T-helper 17 cell (primary cell): ENCODE data around the gene SPP1. TPM values are rescaled to one million over a fixed set of nuclear protein-coding genes. Genes with fewer than 3 reads are reported as not detected.
"Not testable (repeated sequence)": the region's sequence is repeated elsewhere in the genome, so short reads cannot be mapped to it uniquely, and the experiment has no call there.

Experiments used
- ATAC-seq: fragments of 150-1000 bp; cut with Tn5 transposase; 2 replicates; pipeline ENCODE4 v1.10.0; 2021; ENCODE audit warnings: mild to moderate bottlenecking, moderate library complexity
- DNase-seq, 3 donors: peaks; one replicate each; pipeline versions ENCODE4 v3.0.0 to v3.0.0-alpha.2; 2020 to 2021
- H3K9me3 ChIP-seq: one replicate; pipeline ENCODE4 v1.7.0; 2013; ENCODE audit warnings: low read length, mild to moderate bottlenecking; ENCODE audit not compliant: control insufficient read depth, poor library complexity, severe bottlenecking
- H3K27ac Mint-ChIP-seq: one replicate; pipeline ENCODE4 v1.8.0; 2022; ENCODE audit warnings: mild to moderate bottlenecking, moderate library complexity, mixed read lengths
- H3K27me3 Mint-ChIP-seq: one replicate; pipeline ENCODE4 v1.8.0; 2022; ENCODE audit warnings: mixed read lengths
- H3K36me3 Mint-ChIP-seq: one replicate; pipeline ENCODE4 v1.8.0; 2022; ENCODE audit warnings: low read depth, mixed read lengths
- H3K4me1 Mint-ChIP-seq: one replicate; pipeline ENCODE4 v1.8.0; 2022; ENCODE audit warnings: mild to moderate bottlenecking, mixed read lengths
- H3K4me3 Mint-ChIP-seq: one replicate; pipeline ENCODE4 v1.8.0; 2022; ENCODE audit warnings: mild to moderate bottlenecking, moderate library complexity, mixed read lengths
- total RNA-seq, 4 donors: library from RNA in 2 of 4; stranded (reverse) in 2 of 4; gene quantifications; one replicate each; pipeline ENCODE4 v1.2.3 and lab custom pipeline; 2022 to 2026

The SPP1 gene
- total RNA-seq (not detected), total RNA-seq (lab: John Stamatoyannopoulos, UW) (0 to 0.12 reads per million in 2 donors)

DNA sequence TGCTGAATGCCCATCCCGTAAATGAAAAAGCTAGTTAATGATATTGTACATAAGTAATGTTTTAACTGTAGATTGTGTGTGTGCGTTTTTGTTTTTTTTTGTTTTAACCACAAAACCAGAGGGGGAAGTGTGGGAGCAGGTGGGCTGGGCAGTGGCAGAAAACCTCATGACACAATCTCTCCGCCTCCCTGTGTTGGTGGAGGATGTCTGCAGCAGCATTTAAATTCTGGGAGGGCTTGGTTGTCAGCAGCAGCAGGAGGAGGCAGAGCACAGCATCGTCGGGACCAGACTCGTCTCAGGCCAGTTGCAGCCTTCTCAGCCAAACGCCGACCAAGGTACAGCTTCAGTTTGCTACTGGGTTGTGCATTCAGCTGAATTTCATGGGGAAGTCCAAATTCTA, at the start of gene SPP1:
SPP1 (plus strand) TSS at position 249 of the 400 bp plus-strand sequence. CDS start 1,182 bp downstream, outside the sequence.
- H3K27ac Mint-ChIP-seq, result no peak within 1 kb of the TSS
- H3K27me3 Mint-ChIP-seq, result peaks cover 58% of the 10 kb centered on the region
- no peaks in the 10 kb centered on the region for H3K9me3 ChIP-seq
- DNase-seq (no peak), ATAC-seq (peak; percentile 50)
- H3K36me3 Mint-ChIP-seq, result no peaks in the 10 kb centered on the region
- peaks cover 4% of the 10 kb centered on the region for H3K4me1 Mint-ChIP-seq
- H3K4me3 Mint-ChIP-seq, result no peak within 1 kb of the TSS

DNA sequence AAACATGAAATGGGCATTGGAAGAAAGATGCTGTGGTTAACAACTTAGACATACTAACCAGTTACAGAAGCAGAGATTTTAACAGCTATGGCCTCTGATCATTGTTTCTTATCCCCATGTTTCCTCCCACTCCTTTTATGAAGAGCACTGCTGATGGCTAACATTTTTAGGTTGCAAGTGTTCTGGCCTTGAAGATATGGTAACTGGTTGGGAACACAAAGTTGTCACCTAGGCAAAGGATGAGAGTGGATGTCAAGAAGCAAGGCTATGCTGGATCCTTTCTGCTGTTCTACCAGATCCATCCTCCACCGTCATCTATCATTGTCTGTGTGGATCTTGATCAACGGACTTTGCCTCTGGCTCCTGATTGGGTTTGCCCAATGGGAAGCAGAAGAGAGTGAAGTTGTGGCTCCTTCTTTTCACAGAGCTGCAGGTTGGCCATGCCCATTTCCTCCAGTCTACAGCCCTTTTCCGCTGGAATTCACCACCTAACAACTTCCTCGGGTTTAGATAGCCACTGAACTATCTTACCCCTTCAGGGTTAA, 48.9 kb upstream of the SPP1 start:
- ATAC-seq (no peak), DNase-seq (no peak)
- peaks cover 6% of the 10 kb centered on the region for H3K36me3 Mint-ChIP-seq
- no peaks in the 10 kb centered on the region for H3K9me3 ChIP-seq
- H3K27me3 Mint-ChIP-seq, result peaks cover 25% of the 10 kb centered on the region
- no peaks in the 10 kb centered on the region for H3K4me1 Mint-ChIP-seq
- H3K4me3 Mint-ChIP-seq, result no peak overlapping the region
- H3K27ac Mint-ChIP-seq, result no peak overlapping the region

DNA sequence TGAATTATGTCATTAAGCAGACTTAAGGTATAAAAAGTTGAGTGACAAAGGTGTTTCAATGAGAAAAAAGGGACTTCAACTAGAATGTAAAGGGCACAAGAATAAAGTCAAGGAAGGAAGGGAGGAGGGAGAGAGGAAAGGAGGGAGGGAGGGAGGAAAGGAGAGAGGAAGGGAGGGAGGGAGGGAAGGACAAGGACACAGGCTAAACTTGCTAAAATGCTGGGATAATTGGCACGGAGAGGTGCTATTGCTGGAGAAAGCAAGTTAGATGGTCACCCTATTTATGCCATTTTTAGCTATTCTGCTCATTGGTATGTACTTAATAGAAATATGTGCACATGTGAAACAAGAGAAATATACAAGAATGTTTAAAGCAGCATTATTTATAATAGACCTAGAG, 44.9 kb upstream of the SPP1 start:
- DNase-seq, result no peak
- Mint-ChIP-seq H3K4me1 (no peaks in the 10 kb centered on the region), H3K27me3 (peaks cover 18% of the 10 kb centered on the region), H3K4me3 (no peak overlapping the region), H3K36me3 (no peaks in the 10 kb centered on the region), H3K27ac (no peak overlapping the region)
- no peaks in the 10 kb centered on the region for H3K9me3 ChIP-seq
- no peak for ATAC-seq

DNA sequence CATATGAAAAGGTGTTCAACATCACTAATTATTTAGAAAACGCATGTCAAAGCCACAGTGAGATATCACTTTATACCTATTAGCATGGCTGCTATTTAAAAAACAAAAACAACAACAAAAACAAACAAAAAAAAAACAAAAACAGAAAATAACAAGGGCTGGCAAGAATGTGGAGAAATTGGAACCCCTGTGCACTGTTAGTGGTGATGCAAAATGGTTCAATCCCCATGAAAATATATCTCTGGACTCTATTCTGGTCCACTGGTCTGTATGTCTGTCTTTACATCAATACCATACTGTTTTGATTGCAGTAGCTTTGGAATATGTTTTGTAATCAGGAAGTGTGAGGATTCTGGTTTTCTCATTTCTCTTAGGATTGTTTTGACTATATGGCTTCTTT, 43.6 kb upstream of the SPP1 start:
- ATAC-seq, result no peak
- Mint-ChIP-seq H3K4me1 (no peaks in the 10 kb centered on the region), H3K27ac (no peak overlapping the region)

DNA sequence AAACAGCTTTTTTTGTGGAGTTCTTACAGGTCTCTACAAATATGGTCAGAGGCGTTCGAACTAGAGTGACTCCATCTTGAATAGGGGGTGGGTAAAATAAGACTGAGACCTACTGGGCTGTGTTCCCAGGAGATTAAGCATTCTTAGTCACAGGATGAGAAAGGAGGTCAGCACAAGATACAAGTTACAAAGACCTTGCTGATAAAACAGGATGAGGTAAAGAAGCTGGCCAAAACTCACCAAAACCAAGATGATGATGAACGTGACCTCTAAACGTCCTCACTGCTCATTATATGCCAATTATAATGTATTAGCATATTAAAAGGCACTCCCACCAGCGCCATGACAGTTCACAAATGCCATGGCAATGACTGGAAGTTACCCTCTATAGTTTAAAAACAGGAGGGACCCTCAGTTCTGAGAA, 42.8 kb upstream of the SPP1 start:
- Mint-ChIP-seq H3K36me3 (peaks cover 4% of the 10 kb centered on the region), H3K27ac (no peak overlapping the region), H3K4me1 (no peaks in the 10 kb centered on the region), H3K27me3 (peaks cover 17% of the 10 kb centered on the region), H3K4me3 (no peak overlapping the region)
- no peaks in the 10 kb centered on the region for H3K9me3 ChIP-seq
- ATAC-seq (no peak), DNase-seq (no peak)

More for the DNA sequence above, 43.6 kb upstream of the SPP1 start:
- DNase-seq, result no peak
- Mint-ChIP-seq H3K27me3 (peaks cover 23% of the 10 kb centered on the region), H3K4me3 (no peak overlapping the region), H3K36me3 (peaks cover 4% of the 10 kb centered on the region)
- H3K9me3 ChIP-seq, result no peaks in the 10 kb centered on the region

DNA sequence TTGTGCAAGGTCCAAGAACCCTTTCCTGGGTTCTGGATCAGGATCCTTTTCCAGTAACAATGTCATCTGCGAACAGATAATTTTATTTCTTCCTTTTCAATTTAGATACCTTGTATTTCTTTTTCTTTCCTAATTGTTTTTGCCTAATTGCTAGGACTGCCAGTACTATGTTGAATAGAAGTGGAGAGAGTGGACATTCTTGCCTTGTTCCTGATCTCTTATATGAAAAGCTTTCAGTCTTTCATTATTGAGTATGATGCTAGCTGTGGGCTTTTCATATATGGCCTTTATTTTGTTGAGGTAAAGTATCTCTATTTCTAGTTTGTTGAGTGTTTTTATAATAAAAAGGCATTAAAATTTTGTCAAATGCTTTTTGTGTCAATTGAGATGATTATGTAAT, 42.2 kb upstream of the SPP1 start:
- H3K9me3 ChIP-seq, result no peaks in the 10 kb centered on the region
- Mint-ChIP-seq H3K4me3 (no peak overlapping the region), H3K4me1 (no peaks in the 10 kb centered on the region), H3K27me3 (peaks cover 16% of the 10 kb centered on the region), H3K27ac (no peak overlapping the region), H3K36me3 (peaks cover 4% of the 10 kb centered on the region)
- no peak for ATAC-seq
- DNase-seq, result no peak

DNA sequence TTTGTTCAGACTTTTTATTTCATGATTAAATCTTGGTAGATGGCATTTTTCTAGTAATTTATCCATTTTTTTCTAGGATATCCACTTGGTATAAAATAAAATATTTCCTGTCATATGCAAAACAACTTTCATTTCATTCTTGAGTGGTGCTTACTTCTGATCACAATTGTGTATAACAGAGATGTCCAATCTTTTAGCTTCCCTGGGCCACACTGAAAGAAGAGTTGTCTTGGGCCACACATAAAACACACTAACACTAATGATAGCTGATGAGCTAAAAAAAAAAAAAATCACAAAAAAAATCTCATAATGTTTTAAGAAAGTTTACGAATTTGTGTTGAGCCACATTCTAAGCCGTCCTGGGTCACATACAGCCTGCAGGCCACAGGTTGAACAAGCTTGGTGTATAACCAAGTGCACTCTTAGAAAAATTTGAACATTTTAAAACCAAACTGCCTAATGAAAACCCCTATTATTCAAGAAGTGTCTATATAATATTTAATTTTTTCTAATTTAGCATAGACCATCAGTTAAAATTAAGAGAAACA, 41.3 kb upstream of the SPP1 start:
- peaks cover 4% of the 10 kb centered on the region for H3K36me3 Mint-ChIP-seq
- ATAC-seq, result no peak

DNA sequence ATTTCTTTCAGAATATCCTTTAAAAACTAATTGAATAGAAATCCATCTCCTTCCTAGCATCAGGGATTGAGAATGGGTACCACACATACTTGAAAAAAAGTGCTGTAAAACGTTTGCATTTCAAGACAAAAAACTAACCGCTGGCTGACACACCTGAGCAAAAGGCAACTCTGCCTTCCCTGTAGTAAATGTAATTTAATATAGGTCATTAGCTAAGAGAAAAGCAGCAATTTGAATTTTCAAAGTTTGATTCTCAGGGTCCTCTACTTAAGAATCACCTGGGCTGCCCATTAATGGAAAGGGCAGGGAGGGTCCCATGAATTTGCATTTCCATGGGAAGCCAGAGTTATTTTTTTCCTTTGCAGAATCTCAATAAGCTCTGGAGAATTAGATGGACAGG, 40.5 kb upstream of the SPP1 start:
- Mint-ChIP-seq H3K4me1 (no peaks in the 10 kb centered on the region), H3K36me3 (peaks cover 4% of the 10 kb centered on the region), H3K27me3 (peaks cover 15% of the 10 kb centered on the region), H3K27ac (no peak overlapping the region), H3K4me3 (no peak overlapping the region)
- no peaks in the 10 kb centered on the region for H3K9me3 ChIP-seq
- no peak for ATAC-seq
- DNase-seq, result no peak

More for the DNA sequence above, 41.3 kb upstream of the SPP1 start:
- no peak overlapping the region for H3K27ac Mint-ChIP-seq
- no peak overlapping the region for H3K4me3 Mint-ChIP-seq
- H3K27me3 Mint-ChIP-seq, result peaks cover 11% of the 10 kb centered on the region
- H3K9me3 ChIP-seq, result no peaks in the 10 kb centered on the region
- no peaks in the 10 kb centered on the region for H3K4me1 Mint-ChIP-seq
- no peak for DNase-seq

DNA sequence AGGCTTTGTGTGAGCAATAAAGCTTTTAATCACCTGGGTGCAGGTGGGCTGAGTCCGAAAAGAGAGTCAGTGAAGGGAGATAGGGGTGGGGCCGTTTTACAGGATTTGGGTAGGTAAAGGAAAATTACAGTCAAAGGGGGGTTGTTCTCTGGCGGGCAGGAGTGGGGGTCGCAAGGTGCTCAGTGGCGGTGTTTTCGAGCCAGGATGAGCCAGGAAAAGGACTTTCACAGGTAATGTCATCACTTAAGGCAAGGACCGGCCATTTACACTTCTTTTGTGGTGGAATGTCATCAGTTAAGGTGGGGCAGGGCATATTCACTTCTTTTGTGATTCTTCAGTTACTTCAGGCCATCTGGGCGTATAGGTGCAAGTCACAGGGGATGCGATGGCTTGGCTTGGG, 39.6 kb upstream of the SPP1 start:
- not testable (repeated sequence) for H3K36me3 Mint-ChIP-seq, H3K4me1 Mint-ChIP-seq, ATAC-seq, H3K9me3 ChIP-seq, H3K4me3 Mint-ChIP-seq, H3K27ac Mint-ChIP-seq, DNase-seq
- peaks cover 15% of the 10 kb centered on the region for H3K27me3 Mint-ChIP-seq

DNA sequence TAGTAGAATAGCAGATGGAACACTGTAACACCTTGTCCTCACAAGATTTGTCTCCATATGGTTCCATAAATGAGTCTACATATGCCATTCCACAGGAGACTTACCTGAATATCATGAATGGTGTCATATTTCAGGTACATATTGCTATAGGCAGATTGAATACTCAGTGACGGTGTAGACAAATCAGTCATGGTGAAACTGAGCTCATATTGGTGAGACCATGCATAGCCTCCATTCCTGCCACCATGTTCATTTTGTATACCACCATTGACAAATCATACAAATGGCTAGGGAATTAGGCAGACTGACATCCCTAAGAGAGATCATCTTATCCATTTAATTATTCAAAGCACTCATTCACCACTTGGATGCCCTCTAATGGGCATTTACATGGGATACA, 38.0 kb upstream of the SPP1 start:
- Mint-ChIP-seq H3K4me1 (no peaks in the 10 kb centered on the region), H3K4me3 (no peak overlapping the region), H3K36me3 (peaks cover 4% of the 10 kb centered on the region), H3K27ac (no peak overlapping the region), H3K27me3 (peaks cover 28% of the 10 kb centered on the region)
- ATAC-seq (no peak), DNase-seq (no peak)
- no peaks in the 10 kb centered on the region for H3K9me3 ChIP-seq

DNA sequence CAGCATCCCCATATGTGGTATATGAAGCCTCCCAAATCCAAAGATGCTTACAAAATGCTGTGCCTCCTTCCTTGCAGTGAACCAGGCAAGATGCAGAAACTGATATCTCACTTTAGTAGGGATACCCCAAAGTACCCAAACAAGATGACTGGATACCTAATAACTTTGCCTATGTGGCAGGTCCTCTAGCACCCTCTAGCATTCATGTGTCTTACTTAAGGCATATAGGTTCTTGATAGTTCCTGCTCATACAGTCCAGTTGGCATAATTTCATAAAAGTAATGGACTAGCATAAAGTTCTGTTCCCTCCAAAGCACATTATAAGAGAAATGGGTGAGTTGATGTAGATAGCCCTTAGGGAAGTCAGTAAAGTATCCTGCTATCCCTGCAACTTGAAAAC, 36.8 kb upstream of the SPP1 start:
- ATAC-seq, result no peak
- peaks cover 4% of the 10 kb centered on the region for H3K36me3 Mint-ChIP-seq
- no peak overlapping the region for H3K4me3 Mint-ChIP-seq
- H3K9me3 ChIP-seq, result no peaks in the 10 kb centered on the region
- DNase-seq, result no peak
- H3K27me3 Mint-ChIP-seq, result peaks cover 34% of the 10 kb centered on the region
- H3K27ac Mint-ChIP-seq, result no peak overlapping the region
- no peaks in the 10 kb centered on the region for H3K4me1 Mint-ChIP-seq

DNA sequence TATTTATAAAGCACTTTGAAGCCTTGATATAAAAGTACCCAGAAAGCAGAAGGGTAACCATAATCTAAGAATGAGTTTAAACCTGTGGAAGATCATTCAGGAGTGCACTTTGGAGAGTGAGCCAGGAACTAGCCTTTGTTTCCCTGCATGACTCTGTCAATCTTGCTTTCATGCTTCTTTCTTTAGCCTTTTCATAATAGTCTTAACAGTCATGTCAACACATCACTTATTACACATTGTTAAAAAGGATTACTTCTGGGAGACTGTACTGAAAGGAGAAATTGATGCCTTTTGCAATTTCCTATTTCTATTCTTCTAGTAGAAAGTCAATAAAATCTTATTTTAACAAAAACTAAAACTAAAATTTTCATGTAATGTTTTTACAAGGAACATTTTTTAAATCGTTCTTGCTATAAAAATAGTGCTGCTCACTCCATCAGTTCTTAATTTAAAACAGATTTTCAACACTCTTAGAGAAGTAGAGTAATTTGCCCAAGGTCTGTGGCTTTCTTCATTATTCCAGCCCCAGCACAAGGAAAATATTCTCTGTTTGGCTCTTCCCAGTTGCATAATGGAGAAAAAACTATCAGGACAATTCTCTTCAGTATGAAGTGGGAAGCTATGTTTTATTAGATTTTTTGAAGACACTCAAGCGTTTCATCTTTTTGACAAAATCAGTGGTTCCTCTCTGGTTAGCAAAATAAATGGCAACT, 35.4 kb upstream of the SPP1 start:
- Mint-ChIP-seq H3K27ac (no peak overlapping the region), H3K27me3 (peaks cover 38% of the 10 kb centered on the region)

DNA sequence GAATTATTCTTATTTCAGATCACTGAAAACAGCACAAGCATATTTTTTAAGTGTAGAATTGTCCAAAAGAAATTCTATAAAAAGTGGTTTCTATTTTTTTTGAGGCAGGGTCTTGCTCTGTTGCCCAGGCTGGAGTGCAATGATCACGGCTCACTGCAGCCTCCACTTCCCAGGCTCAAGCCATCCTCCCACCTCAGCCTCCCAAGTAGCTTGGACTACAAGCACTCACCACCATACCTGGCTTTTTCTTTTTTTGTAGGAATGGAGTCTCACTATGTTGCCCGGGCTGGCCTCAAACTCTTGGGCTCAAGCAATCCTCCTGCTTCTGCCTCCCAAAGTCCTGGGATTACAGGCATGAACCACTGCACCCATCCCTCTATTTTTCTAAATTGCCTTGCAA, 34.7 kb upstream of the SPP1 start:
- H3K9me3 ChIP-seq, ATAC-seq, H3K27ac Mint-ChIP-seq, H3K4me3 Mint-ChIP-seq, H3K4me1 Mint-ChIP-seq, DNase-seq, H3K36me3 Mint-ChIP-seq: not testable (repeated sequence)
- peaks cover 35% of the 10 kb centered on the region for H3K27me3 Mint-ChIP-seq

More for the DNA sequence above, 35.4 kb upstream of the SPP1 start:
- DNase-seq (no peak), ATAC-seq (no peak)
- no peak overlapping the region for H3K4me3 Mint-ChIP-seq
- no peaks in the 10 kb centered on the region for H3K9me3 ChIP-seq
- H3K36me3 Mint-ChIP-seq, result peaks cover 4% of the 10 kb centered on the region
- no peaks in the 10 kb centered on the region for H3K4me1 Mint-ChIP-seq
